HEK293 (cell line): ENCODE data around the gene FXN.

Source experiments
- AEBP2 ChIP-seq: fragments of 450-650 bp; formaldehyde crosslinking; IDR thresholded peaks from 2 replicates; pipeline ENCODE4 v1.5.1; 2016; ENCODE audit warnings: missing biosample characterization, missing genetic modification characterization, borderline replicate concordance
- GLI2 ChIP-seq: fragments of 450-650 bp; formaldehyde crosslinking; IDR thresholded peaks from 2 replicates; pipeline ENCODE4; 2017; ENCODE audit warnings: missing biosample characterization, missing genetic modification characterization, low read depth, borderline replicate concordance
- PRDM2 ChIP-seq: fragments of 450-650 bp; formaldehyde crosslinking; IDR thresholded peaks from 2 replicates; pipeline ENCODE4 v1.5.1; 2016; ENCODE audit warnings: missing biosample characterization, missing genetic modification characterization, borderline replicate concordance
- PRDM4 ChIP-seq: fragments of 450-650 bp; formaldehyde crosslinking; IDR thresholded peaks from 2 replicates; pipeline ENCODE4 v1.5.1; 2017; ENCODE audit warnings: missing biosample characterization, missing genetic modification characterization
- SP7 ChIP-seq: fragments of 450-650 bp; formaldehyde crosslinking; IDR thresholded peaks from 2 replicates; pipeline ENCODE4 v1.5.1; 2016; ENCODE audit warnings: missing biosample characterization, missing genetic modification characterization
- ZBTB17 ChIP-seq: fragments of 450-650 bp; formaldehyde crosslinking; IDR thresholded peaks from 2 replicates; pipeline ENCODE4 v1.5.1; 2016; ENCODE audit warnings: missing biosample characterization, missing genetic modification characterization
- ZBTB7A ChIP-seq: fragments of 450-650 bp; formaldehyde crosslinking; IDR thresholded peaks from 2 replicates; pipeline ENCODE4 v1.5.1; 2016; ENCODE audit warnings: low read depth, missing biosample characterization, missing genetic modification characterization
- ZNF138 ChIP-seq: fragments of 450-650 bp; formaldehyde crosslinking; IDR thresholded peaks from 2 replicates; pipeline ENCODE4 v1.5.1; 2016; ENCODE audit warnings: missing biosample characterization, missing genetic modification characterization, borderline replicate concordance
- ZNF16 ChIP-seq: fragments of 450-650 bp; formaldehyde crosslinking; IDR thresholded peaks from 2 replicates; pipeline ENCODE4 v1.5.1; 2016; ENCODE audit warnings: low read depth, missing biosample characterization, missing genetic modification characterization
- ZNF174 ChIP-seq: fragments of 450-650 bp; formaldehyde crosslinking; IDR thresholded peaks from 2 replicates; pipeline ENCODE4 v1.5.0; 2017; ENCODE audit warnings: missing biosample characterization, mild to moderate bottlenecking, missing genetic modification characterization
- ZNF37A ChIP-seq: fragments of 450-650 bp; IDR thresholded peaks from 2 replicates; pipeline ENCODE4 v1.5.1; 2018; ENCODE audit warnings: missing biosample characterization, missing genetic modification characterization
- ZNF48 ChIP-seq: fragments of 450-650 bp; formaldehyde crosslinking; IDR thresholded peaks from 2 replicates; pipeline ENCODE4 v1.5.1; 2016; ENCODE audit warnings: missing biosample characterization, missing genetic modification characterization
- ZNF558 ChIP-seq: fragments of 450-650 bp; formaldehyde crosslinking; IDR thresholded peaks from 2 replicates; pipeline ENCODE4 v1.5.1; 2016; ENCODE audit warnings: missing biosample characterization, missing genetic modification characterization
- ZNF596 ChIP-seq: fragments of 450-650 bp; IDR thresholded peaks from 2 replicates; pipeline ENCODE4 v1.5.0; 2018; ENCODE audit warnings: missing biosample characterization, mild to moderate bottlenecking, missing genetic modification characterization, moderate library complexity
- ZNF664 ChIP-seq: fragments of 450-650 bp; formaldehyde crosslinking; IDR thresholded peaks from 2 replicates; pipeline ENCODE4 v1.5.1; 2016; ENCODE audit warnings: missing biosample characterization, missing genetic modification characterization
- ZNF692 ChIP-seq: fragments of 450-650 bp; formaldehyde crosslinking; IDR thresholded peaks from 2 replicates; pipeline ENCODE4 v1.5.1; 2016; ENCODE audit warnings: missing biosample characterization, missing genetic modification characterization
- ZNF777 ChIP-seq: fragments of 450-650 bp; formaldehyde crosslinking; IDR thresholded peaks from 2 replicates; pipeline ENCODE4 v1.5.1; 2017; ENCODE audit warnings: missing biosample characterization, missing genetic modification characterization, borderline replicate concordance
- ZNF792 ChIP-seq: fragments of 450-650 bp; formaldehyde crosslinking; IDR thresholded peaks from 2 replicates; pipeline ENCODE4 v1.5.1; 2016; ENCODE audit warnings: missing biosample characterization, missing genetic modification characterization
- ZSCAN5A ChIP-seq: fragments of 450-650 bp; formaldehyde crosslinking; IDR thresholded peaks from 2 replicates; pipeline ENCODE4 v1.5.1; 2016; ENCODE audit warnings: missing biosample characterization, missing genetic modification characterization
- TF ChIP-seq, protein P1 (sequence below): fragments of 450-650 bp; formaldehyde crosslinking; IDR thresholded peaks from 2 replicates; pipeline ENCODE4 v1.5.1; 2016; ENCODE audit warnings: missing biosample characterization, missing genetic modification characterization
- TF ChIP-seq, protein P2 (sequence below): fragments of 450-650 bp; formaldehyde crosslinking; IDR thresholded peaks from 2 replicates; pipeline ENCODE4 v1.5.1; 2017; ENCODE audit warnings: missing biosample characterization, missing genetic modification characterization
- TF ChIP-seq, protein P3 (sequence below): fragments of 450-650 bp; formaldehyde crosslinking; IDR thresholded peaks from 2 replicates; pipeline ENCODE4 v1.5.1; 2017; ENCODE audit warnings: missing biosample characterization, missing genetic modification characterization

FXN gene

GRCh38 chr9:69122082-69122548, 86.6 kb downstream of the FXN start (continued):
- TF ChIP-seq GLI2 (no peak), AEBP2 (tag by site-specific recombination) (no peak), ZBTB7A (no peak), ZSCAN5A (tag by site-specific recombination) (no peak), ZNF558 (tag by site-specific recombination) (no peak), ZNF37A (no peak), ZNF692 (tag by site-specific recombination) (0 out of 2 replicates have a peak, but pooled peaks have one; percentile 10), ZNF792 (no peak), ZNF664 (tag by site-specific recombination) (no peak), ZNF48 (tag by site-specific recombination) (no peak), PRDM4 (tag by site-specific recombination) (no peak), ZBTB17 (tag by site-specific recombination) (no peak), ZNF16 (tag by site-specific recombination) (no peak), PRDM2 (tag by site-specific recombination) (no peak), ZNF138 (tag by site-specific recombination) (no peak), ZNF777 (tag by site-specific recombination) (no peak), ZNF596 (no peak), SP7 (tag by site-specific recombination) (no peak), ZNF174 (tag by site-specific recombination) (no peak)
- TF ChIP-seq, protein P1, sequence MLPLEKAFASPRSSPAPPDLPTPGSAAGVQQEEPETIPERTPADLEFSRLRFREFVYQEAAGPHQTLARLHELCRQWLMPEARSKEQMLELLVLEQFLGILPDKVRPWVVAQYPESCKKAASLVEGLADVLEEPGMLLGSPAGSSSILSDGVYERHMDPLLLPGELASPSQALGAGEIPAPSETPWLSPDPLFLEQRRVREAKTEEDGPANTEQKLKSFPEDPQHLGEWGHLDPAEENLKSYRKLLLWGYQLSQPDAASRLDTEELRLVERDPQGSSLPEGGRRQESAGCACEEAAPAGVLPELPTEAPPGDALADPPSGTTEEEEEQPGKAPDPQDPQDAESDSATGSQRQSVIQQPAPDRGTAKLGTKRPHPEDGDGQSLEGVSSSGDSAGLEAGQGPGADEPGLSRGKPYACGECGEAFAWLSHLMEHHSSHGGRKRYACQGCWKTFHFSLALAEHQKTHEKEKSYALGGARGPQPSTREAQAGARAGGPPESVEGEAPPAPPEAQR (tag by site-specific recombination), result no peak
- TF ChIP-seq, protein P2, sequence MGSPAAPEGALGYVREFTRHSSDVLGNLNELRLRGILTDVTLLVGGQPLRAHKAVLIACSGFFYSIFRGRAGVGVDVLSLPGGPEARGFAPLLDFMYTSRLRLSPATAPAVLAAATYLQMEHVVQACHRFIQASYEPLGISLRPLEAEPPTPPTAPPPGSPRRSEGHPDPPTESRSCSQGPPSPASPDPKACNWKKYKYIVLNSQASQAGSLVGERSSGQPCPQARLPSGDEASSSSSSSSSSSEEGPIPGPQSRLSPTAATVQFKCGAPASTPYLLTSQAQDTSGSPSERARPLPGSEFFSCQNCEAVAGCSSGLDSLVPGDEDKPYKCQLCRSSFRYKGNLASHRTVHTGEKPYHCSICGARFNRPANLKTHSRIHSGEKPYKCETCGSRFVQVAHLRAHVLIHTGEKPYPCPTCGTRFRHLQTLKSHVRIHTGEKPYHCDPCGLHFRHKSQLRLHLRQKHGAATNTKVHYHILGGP (tag by site-specific recombination), result no peak
- TF ChIP-seq, protein P3, sequence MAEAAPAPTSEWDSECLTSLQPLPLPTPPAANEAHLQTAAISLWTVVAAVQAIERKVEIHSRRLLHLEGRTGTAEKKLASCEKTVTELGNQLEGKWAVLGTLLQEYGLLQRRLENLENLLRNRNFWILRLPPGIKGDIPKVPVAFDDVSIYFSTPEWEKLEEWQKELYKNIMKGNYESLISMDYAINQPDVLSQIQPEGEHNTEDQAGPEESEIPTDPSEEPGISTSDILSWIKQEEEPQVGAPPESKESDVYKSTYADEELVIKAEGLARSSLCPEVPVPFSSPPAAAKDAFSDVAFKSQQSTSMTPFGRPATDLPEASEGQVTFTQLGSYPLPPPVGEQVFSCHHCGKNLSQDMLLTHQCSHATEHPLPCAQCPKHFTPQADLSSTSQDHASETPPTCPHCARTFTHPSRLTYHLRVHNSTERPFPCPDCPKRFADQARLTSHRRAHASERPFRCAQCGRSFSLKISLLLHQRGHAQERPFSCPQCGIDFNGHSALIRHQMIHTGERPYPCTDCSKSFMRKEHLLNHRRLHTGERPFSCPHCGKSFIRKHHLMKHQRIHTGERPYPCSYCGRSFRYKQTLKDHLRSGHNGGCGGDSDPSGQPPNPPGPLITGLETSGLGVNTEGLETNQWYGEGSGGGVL, result no peak
